Stimulated activated CD8-positive, alpha-beta memory T cell treated with anti-CD3 and anti-CD28 coated beads, Interleukin-7, amount 100 ng/mL, for 48 hours (primary cell): ENCODE results near the gene S100A5.
A peak's percentile ranks its signal among the peaks of the same experiment; 100 is the strongest.

Source experiments
- DNase-seq, 2 donors: peaks; one replicate each; pipeline ENCODE4 v3.0.0-alpha.2; 2020; ENCODE audit warnings: low read depth in 1 of 2; ENCODE audit errors: extremely low read depth in 1 of 2

Gene S100A5

DNA sequence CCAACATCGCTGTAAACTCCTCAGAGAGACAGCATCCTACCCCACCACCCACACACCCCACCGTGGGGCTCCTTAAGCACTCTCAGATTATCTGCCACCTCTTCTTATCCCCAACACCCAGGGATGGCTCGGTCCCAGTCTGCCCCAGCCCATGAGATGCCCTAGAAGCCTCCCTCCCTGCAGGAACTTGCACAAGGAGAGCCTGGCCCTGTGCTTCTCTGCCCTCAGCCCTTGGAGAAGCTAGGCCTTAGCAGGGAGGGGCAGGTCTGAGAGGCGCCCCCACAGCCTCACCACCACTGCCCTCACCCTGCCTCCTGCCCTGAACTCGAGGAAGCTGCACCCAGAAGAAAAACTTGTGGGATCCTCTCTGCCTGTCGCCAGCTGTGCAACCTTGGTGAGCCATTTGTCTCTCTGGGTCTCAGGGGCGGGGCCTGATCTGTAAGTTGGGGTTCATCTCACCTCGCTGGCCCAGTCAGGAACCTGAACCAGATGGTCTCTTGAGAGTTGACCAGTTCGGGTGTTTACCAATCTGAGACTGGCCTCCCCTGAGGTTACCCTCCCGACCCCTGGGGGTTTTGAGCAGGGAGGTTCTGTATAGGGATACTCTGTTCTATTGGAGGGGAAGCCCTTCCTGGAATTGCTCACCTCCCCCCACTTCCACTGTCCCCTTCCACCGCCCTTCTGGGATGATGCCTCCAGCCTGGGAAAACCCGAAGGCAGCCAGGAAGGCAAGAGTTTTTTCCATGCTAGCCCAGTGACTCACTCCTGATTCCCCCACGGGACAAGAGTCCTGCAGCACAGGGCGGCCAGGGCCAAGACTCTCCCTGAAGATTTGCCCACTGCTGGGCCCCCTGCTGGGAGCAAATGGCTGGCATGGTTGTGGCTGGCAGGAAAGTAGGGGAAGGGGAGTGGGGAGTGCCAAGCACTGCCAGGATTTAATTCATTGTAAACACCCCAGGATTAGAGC is 8.3 kb upstream of the S100A5 start, which contains the start of gene S100A3:
Gene S100A3, minus strand, starts transcription at position 537 of the 967 bp plus-strand sequence. CDS start 773 bp downstream, outside the sequence.
- no peak for DNase-seq

GRCh38 chr1:153547560-153548551 is 7.1 kb upstream of the S100A5 start:
- DNase-seq, result no peak

GRCh38 chr1:153546796-153547559 is 6.2 kb upstream of the S100A5 start:
- DNase-seq, result no peak

DNA sequence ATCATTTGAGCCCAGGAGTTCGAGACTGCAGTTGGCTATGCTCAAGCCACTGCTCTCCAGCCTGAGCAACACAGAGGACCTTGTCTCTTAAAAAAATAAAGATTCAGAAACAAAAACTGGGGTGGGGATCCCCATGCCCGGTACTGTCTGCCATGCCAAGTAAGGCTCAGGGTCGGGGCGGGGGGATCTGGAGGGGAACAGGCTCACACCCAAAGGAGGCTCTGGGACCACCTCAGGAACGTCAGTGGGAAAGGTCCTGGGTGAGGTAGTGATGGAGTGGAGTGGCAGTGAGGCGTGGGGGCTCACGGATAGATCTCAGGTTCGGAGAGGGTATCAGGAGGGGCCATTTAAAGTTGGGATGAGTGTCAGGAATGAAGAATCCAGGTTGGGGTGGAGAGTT is 5.6 kb upstream of the S100A5 start:
- no peak for DNase-seq

DNA sequence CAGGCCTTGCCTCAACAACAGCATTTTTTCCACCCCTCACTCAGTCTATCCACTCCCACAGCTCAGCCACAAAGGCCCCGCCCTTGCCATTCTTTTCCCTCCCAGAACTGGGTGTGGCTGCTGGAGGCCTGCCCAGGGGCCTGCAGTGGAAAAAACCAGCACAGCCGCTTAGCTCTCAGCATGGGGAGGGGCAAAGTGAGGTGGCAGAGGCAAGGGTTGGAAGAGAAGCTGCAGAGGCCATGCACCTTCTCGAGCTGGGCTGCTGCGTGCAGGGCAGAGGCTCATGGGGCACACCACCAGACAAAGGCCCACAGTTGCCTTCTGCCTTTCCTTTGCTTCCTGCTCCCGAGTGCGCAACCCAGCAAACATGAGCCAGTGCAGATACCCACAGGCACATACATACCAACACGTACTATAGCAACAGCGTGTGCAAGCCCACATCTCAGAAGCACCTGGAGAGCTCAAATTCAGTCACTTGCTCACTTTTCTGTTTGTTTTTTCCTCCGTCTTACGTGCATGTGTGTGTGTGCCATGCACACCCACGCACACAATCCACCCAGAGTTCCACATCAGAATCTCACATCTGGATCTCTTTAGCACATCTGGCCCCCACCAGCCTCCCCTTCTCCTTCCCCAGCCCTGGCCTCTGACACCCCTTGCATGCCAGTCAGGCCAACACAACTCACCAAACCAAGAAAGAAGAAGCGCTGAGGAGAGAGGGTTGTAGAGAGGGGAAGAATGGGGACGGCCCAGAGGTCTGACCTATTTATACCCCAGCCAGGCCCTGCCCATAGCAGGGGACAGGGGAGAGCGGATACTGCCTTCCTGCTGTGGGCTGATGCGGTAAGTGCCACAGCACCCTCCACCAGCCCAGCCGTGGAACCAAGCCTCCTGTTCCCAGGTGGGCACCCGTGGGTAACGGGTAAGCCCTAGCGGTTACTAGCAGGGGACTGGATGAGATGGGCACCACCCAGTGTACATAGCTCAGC is 4.6 kb upstream of the S100A5 start, which contains the start of gene S100A4:
Gene S100A4, minus strand, starts transcription at position 740 of the 989 bp plus-strand sequence. CDS start 1,012 bp downstream, outside the sequence.
- DNase-seq, result peak; percentile 82 to 95

DNA sequence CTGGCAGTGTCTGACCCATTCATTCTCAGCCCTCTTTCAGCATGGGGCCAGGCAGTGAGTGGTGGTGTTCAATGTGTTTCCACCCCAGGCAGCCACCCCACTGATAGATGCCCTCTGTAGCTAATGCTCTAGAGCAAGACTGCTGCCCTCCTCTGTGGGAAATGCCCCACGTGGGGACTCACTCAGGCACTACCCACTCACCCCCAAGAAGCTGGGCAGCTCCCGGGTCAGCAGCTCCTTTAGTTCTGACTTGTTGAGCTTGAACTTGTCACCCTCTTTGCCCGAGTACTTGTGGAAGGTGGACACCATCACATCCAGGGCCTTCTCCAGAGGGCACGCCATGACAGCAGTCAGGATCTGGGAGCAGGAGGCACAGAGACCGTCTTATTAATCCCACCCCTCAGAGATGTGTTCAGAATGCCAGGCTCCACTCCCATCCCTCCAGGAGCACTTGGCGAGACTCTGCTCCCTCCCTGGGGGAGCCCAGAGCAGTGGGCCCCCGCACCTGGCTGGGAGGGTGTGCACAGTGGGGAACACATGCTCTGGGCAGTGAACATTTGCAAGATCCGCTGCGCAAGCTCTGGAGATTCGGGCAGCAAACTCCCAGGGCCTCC is 3.8 kb upstream of the S100A5 start:
- DNase-seq, result no peak

GRCh38 chr1:153543736-153544135 is 3.0 kb upstream of the S100A5 start:
- DNase-seq, result no peak

GRCh38 chr1:153542956-153543711 is 2.4 kb upstream of the S100A5 start:
- no peak for DNase-seq

DNA sequence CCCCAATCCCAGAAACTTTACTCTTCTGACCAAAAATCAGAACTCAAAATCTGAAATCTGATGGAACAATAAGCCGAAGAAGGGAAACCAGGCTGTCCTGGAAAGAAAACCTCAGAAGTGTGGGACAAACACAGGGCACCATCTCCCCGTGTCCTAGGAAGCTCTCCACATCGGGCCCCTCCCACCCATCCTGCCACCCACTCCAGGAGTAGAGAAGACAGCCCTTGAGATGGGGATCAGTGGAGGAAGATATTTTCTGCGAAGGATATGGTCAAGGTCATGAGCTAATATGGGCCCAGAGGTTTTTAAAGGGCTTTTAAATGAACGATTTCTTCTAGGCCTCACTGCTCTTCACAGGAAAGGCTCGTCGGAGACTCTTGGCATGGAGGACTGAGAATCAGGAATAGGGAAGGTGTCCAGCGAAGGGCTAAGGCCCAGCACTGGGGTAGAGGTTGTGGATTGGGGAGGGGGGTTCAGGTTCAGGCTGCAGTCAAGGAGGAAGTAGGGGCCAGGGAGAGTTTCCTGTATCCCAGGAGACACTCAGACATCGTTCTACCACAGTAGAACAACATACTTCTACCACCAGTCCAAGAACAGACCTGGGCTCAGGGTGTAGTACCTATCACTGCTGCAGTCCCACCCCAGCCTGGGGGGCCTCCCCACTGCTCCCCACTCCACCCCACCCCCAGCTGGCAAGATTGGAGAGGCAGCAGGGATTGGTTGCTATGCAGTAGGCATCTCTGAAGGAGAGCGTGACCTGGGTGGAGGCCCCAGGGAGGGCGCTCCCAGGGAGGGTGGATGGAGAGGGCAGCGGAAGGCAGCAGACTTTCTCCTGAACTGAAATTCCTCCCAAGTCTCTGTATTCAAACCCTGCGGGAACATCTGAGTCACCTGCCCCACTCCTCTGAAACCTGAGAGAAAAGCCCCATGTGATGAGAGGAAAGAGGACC is 1.2 kb upstream of the S100A5 start:
- no peak for DNase-seq

DNA sequence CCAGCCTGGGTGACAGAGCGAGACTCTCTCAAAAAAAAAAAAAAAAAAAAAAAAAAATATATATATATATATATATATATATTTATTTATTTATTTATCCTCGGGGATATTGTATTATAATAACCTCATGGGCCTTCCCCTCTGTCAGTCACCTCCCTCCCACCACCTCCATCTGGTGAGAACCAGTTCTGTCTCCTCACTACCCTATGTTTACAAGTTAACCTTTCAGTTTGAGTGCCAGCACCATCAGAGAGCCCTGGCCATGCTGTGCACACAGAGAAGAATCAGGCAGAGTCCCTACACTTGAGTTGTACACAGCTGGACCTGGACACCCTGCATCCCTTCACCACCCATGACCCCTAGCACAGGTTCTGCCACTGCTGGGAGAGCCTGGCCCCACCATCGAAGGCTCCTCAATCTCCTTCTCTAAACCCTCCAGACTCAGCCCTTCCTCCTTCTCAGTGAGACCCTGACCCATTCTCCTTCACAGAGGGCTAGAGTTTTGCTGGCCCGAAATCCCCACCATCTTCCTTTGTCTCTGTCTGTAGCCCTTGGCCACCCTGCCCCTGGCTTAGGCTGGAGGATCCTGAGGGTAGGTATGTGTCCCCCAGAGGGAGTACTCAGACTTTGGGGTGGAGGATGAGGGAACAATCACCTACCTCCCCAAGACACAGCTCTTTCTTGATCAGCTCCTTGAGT is 1.2 kb downstream of the S100A5 start:
- no peak for DNase-seq

GRCh38 chr1:153538315-153538821 is 2.4 kb downstream of the S100A5 start:
- no peak for DNase-seq

DNA sequence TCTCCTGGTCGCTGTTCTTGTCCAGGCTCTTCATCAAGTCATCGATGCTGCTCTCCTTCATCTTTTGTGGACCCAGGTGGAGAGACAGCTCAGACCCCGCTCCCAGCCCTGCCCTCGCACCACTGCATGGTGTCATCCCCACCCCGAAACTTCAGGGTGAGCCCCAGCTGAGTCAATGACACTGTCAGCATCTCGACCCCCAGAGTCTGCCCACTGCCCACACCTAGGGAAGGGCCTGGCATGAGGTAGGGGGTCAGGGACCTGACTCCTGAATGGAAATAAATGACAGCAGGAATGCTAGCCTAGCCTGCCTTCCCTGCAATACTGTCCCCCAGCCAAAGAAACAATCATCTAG is 3.4 kb downstream of the S100A5 start:
- no peak for DNase-seq

DNA sequence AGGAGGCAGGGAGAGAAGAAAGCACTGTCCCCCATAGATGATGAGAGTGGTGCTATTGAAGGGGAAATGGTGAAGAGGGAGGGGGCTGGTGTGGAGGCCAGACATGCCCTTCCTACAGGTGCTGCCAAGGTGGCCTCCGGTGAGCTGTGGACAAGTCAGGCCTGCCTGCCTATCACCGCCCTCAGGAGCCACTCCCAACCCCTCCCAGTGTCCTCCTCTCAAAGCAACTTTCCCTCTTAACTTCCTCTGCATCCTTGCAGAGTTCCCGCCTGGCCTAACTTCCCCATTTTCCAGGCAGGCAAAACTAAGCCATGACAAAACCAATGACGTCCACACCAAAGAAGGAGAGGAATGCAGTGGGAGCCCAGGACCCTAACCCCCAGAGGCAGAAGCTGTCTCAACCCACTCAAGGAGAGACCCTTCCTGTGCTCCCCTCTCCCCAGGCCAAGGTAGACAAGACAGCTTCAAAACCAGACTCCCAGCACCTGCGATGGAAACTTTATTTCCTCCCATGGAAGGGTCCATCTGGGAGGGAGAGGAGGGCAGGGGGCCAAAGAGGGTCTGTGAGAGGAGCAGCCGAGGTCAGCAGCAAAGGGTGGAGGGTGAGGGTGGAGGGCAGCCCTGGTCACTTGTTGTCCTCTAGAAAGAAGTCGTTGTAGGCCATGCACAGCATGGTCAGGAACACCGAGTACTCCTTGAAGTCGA is 3.9 kb downstream of the S100A5 start:
- no peak for DNase-seq

GRCh38 chr1:153536012-153536670 is 4.6 kb downstream of the S100A5 start:
- peak; percentile 69 to 85 for DNase-seq
